Endothelial cell of umbilical vein (primary cell): Measurements from ENCODE around the gene ZNF526. TPM values are rescaled to one million over a fixed set of nuclear protein-coding genes. Genes with fewer than 3 reads are reported as not detected.

Experiments
- BruUV-seq: library from RNA; stranded (reverse); fragments of 400-500 nt; replicated peaks from 2 replicates; lab custom pipeline; 2021; lab: Mats Ljungman, UMichigan
- CTCF ChIA-PET: fragments of 300-600, 350-600 bp; sonication (Branson Sonifier 250); formaldehyde crosslinking; loops from one replicate; lab custom pipeline; 2021; ENCODE audit warnings: antibody characterized with exemption, inconsistent platforms; lab: Charles Lee
- POLR2A ChIA-PET: fragments of 300-600, 350-600 bp; sonication (Branson Sonifier 250); formaldehyde crosslinking; loops from one replicate; lab custom pipeline; 2021; ENCODE audit warnings: antibody characterized with exemption, inconsistent platforms; lab: Charles Lee
- DNase-seq: peaks from one replicate; pipeline ENCODE4 v3.0.0-alpha.2; 2011; ENCODE audit warnings: low read depth, low spot score
- FAIRE-seq: peaks from 2 replicates; lab custom pipeline; 2011; peaks lifted over from hg19 to GRCh38; lab: Jason Lieb, UNC
- H2AFZ ChIP-seq: 2 replicates; pipeline ENCODE4 v1.6.0; 2012; ENCODE audit warnings: low read depth, low read length, control low read depth, inconsistent platforms
- H3K27ac ChIP-seq: 2 replicates; pipeline ENCODE4 v1.5.1; 2011; ENCODE audit warnings: low read depth, mild to moderate bottlenecking, control low read depth, low read length, moderate library complexity; ENCODE audit not compliant: insufficient read depth
- H3K27me3 ChIP-seq, 2 experiments: 2 replicates each; pipeline versions ENCODE4 v1.6.0 to v1.6.1; 2011; ENCODE audit warnings: low read length in 2 of 2, mixed read lengths in 1 of 2; ENCODE audit not compliant: control insufficient read depth in 2 of 2, insufficient read depth in 2 of 2
- H3K36me3 ChIP-seq, 2 experiments: 2 replicates in 1 of 2; 3 replicates in 1 of 2; pipeline ENCODE4 v1.5.1; 2011; ENCODE audit warnings: low read length in 2 of 2, mild to moderate bottlenecking in 1 of 2, moderate library complexity in 1 of 2; ENCODE audit not compliant: control insufficient read depth in 2 of 2, insufficient read depth in 2 of 2; ENCODE audit errors: extremely low read depth in 1 of 2
- H3K4me1 ChIP-seq: 3 replicates; pipeline ENCODE4 v1.5.1; 2011; ENCODE audit warnings: mild to moderate bottlenecking, low read length; ENCODE audit not compliant: control insufficient read depth, insufficient read depth; ENCODE audit errors: extremely low read depth
- H3K4me2 ChIP-seq: 2 replicates; pipeline ENCODE4 v1.6.1; 2011; ENCODE audit warnings: low read length, control low read depth, mixed read lengths; ENCODE audit not compliant: insufficient read depth
- H3K4me3 ChIP-seq, 3 experiments: fragments of 200-600 bp in 1 of 3; sonication (generic), shearing (Covaris generic) in 1 of 3; replicated peaks in 1 of 3; 2 replicates each; pipeline ENCODE4 v1.5.1; 2011 to 2016; ENCODE audit warnings: control low read depth in 3 of 3, low read length in 3 of 3, mild to moderate bottlenecking in 2 of 3, inconsistent platforms in 1 of 3, low read depth in 1 of 3, moderate library complexity in 1 of 3; ENCODE audit not compliant: insufficient read depth in 1 of 3
- H3K79me2 ChIP-seq: 2 replicates; pipeline ENCODE4 v1.6.0; 2012; ENCODE audit warnings: low read length, inconsistent platforms; ENCODE audit not compliant: control insufficient read depth, insufficient read depth
- H3K9ac ChIP-seq: replicated peaks from 2 replicates; pipeline ENCODE3; 2011; ENCODE audit warnings: low read length, control low read depth; ENCODE audit not compliant: insufficient read depth; ENCODE audit errors: extremely low read depth
- H3K9me1 ChIP-seq: replicated peaks from 3 replicates; pipeline ENCODE4 v1.6.0; 2011; ENCODE audit warnings: mild to moderate bottlenecking, low read length; ENCODE audit not compliant: control insufficient read depth, insufficient read depth; ENCODE audit errors: extremely low read depth
- H3K9me3 ChIP-seq: replicated peaks from 2 replicates; pipeline ENCODE4 v1.5.1; 2012; ENCODE audit warnings: low read length, inconsistent platforms; ENCODE audit not compliant: control insufficient read depth, insufficient read depth
- H4K20me1 ChIP-seq: replicated peaks from 2 replicates; pipeline ENCODE3; 2011; ENCODE audit warnings: mild to moderate bottlenecking, low read length; ENCODE audit not compliant: control insufficient read depth, insufficient read depth; ENCODE audit errors: extremely low read depth
- EZH2 ChIP-seq: IDR thresholded peaks from 2 replicates; pipeline ENCODE4 v1.6.1; 2012; ENCODE audit warnings: borderline replicate concordance, low read depth, mild to moderate bottlenecking, moderate library complexity, low read length, inconsistent platforms; ENCODE audit not compliant: severe bottlenecking
- FOS ChIP-seq: IDR thresholded peaks from 2 replicates; pipeline ENCODE4 v1.6.1; 2011; ENCODE audit warnings: mild to moderate bottlenecking, low read length, moderate library complexity, borderline replicate concordance; ENCODE audit not compliant: insufficient read depth
- GATA2 ChIP-seq: IDR thresholded peaks from 2 replicates; pipeline ENCODE4 v1.7.0; 2011; ENCODE audit warnings: low read depth, mild to moderate bottlenecking, moderate library complexity, mixed read lengths, low read length; ENCODE audit not compliant: insufficient read length, insufficient read depth
- JUN ChIP-seq: IDR thresholded peaks from 2 replicates; pipeline ENCODE4 v1.6.1; 2011; ENCODE audit warnings: borderline replicate concordance, low read depth; ENCODE audit not compliant: insufficient read length, insufficient read depth
- MYC ChIP-seq: IDR thresholded peaks from one replicate; pipeline ENCODE4 v1.6.1; 2011; ENCODE audit warnings: mild to moderate bottlenecking, low read depth, low read length
- POLR2A ChIP-seq: IDR thresholded peaks from 2 replicates; pipeline ENCODE4 v1.6.1; 2012; ENCODE audit warnings: low read depth, mild to moderate bottlenecking, control low read depth, low read length
- POLR2AphosphoS5 ChIP-seq: IDR thresholded peaks from 2 replicates; pipeline ENCODE4 v1.6.1; 2012; ENCODE audit warnings: low read depth, mild to moderate bottlenecking, control low read depth, low read length, moderate library complexity; ENCODE audit not compliant: insufficient read depth
- dilution Hi-C: fragments of 300-500 bp; cut with MboI; formaldehyde crosslinking; loops from one replicate; pipeline ENCODE4 v1.15.0; 2019; ENCODE audit warnings: low sequenced_read_pairs; ENCODE audit not compliant: extremely low pct_ligation_motif_present
- intact Hi-C: fragments of 100-400 bp; cut with micrococcal nuclease; formaldehyde crosslinking; loops from one replicate; pipeline ENCODE4 v1.10.0; 2022
- polyA plus RNA-seq, 4 experiments: library from polyadenylated mRNA; depleted of rRNA in 3 of 4; stranded (reverse) in 3 of 4; unstranded in 1 of 4; fragments of >200 nt; gene quantifications; 2 replicates each; pipeline versions ENCODE4 v1.2.1 to v1.2.3, GENCODE V29; 2011 to 2012; ENCODE audit warnings: missing spikeins in 1 of 4
- total RNA-seq: library from RNA; stranded (reverse); gene quantifications from 2 replicates; pipeline ENCODE4 v1.2.3, GENCODE V29; 2021
- TF ChIP-seq, protein P1 (sequence below): IDR thresholded peaks from 2 replicates; pipeline ENCODE4 v1.6.1; 2011; ENCODE audit not compliant: insufficient read depth, insufficient read length
- TF ChIP-seq, protein P2 (sequence below), 2 donors: IDR thresholded peaks; 1 replicate in 1 of 2; 2 replicates in 1 of 2; pipeline ENCODE4 v1.5.1; 2011; ENCODE audit warnings: low read length in 2 of 2, mild to moderate bottlenecking in 2 of 2, moderate library complexity in 2 of 2, control low read depth in 1 of 2, inconsistent platforms in 1 of 2, low read depth in 1 of 2; ENCODE audit not compliant: insufficient read depth in 1 of 2; ENCODE audit errors: extremely low read depth in 1 of 2

Gene ZNF526
- total and polyA plus RNA-seq, 2 donors (not counting 3 experiments of a cell fraction or from before 2014, with no cell fraction given): 6.5 to 13.3 TPM

DNA sequence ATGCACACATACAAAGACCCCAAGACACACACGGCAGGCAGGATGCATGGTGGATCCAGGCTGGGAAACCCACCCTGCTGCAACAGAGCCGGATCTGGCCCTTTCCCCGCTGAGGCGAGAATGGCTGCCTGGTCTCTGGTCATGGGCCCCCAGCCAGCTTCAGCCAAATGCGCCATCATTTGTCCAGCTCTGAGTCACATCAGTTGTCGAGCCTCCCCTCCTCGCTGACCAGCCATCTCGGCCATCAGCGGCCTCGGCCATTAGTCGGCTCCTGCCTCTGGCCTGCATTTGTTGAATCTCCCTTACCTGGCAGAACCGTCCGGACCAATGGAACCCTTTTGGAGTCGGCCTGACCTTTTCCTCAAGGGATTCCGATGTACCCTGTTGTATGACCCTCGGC is 49.4 kb upstream of the ZNF526 start:
- TF ChIP-seq, protein P1, sequence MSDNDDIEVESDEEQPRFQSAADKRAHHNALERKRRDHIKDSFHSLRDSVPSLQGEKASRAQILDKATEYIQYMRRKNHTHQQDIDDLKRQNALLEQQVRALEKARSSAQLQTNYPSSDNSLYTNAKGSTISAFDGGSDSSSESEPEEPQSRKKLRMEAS: no peak
- no peak for TF ChIP-seq MYC
- TF ChIP-seq JUN: no peak
- no peak for TF ChIP-seq FOS
- no peak for TF ChIP-seq EZH2
- dilution Hi-C loops: no loop called here
- Histone ChIP-seq H3K4me3 (no peak overlapping the region), H3K9me1 (no peaks in the 10 kb centered on the region), H3K9ac (no peak overlapping the region), H3K27ac (no peak overlapping the region), H3K79me2 (no peaks in the 10 kb centered on the region), H2AFZ (no peak overlapping the region), H3K4me2 (no peak overlapping the region), H3K36me3 (no peaks in the 10 kb centered on the region), H4K20me1 (no peaks in the 10 kb centered on the region), H3K27me3 (peaks cover 18 to 20% of the 10 kb centered on the region in 2 experiments), H3K4me1 (peaks cover 1% of the 10 kb centered on the region), H3K9me3 (no peaks in the 10 kb centered on the region)
- ChIA-PET CTCF (interaction anchor here (0.6 kb wide), 1 partner anchor 12 kb away, joined by 3 read pairs; no protein-coding TSS in a partner anchor), POLR2A (no interaction called here)
- no TSS peak for BruUV-seq
- intact Hi-C loops: no loop called here
- DNase-seq (no peak), FAIRE-seq (no peak)

DNA sequence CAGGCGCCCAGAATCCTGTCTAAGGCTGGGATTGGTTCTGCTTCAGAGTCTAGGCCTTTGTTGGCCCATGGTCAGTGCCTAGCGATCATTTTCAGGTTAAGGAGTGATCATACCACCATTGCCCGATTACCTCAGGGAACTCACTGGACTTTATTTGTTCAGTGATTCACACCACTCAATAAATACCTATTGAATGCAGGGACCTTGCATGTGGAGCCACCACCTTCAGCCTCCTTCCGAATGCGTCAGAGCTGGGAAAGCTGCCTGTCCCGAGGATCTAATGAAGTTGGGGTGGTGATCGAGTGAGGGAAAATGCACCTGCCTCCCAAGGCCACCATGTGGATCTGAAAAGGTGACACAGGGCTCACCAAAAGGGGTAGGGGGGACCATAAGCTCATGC is 47.9 kb upstream of the ZNF526 start:
- intact Hi-C loops: no loop called here
- no peak overlapping the region for H2AFZ ChIP-seq
- TF ChIP-seq POLR2AphosphoS5 (no peak), GATA2 (no peak), MYC (no peak), POLR2A (no peak), FOS (no peak), JUN (no peak)
- TF ChIP-seq, protein P2, sequence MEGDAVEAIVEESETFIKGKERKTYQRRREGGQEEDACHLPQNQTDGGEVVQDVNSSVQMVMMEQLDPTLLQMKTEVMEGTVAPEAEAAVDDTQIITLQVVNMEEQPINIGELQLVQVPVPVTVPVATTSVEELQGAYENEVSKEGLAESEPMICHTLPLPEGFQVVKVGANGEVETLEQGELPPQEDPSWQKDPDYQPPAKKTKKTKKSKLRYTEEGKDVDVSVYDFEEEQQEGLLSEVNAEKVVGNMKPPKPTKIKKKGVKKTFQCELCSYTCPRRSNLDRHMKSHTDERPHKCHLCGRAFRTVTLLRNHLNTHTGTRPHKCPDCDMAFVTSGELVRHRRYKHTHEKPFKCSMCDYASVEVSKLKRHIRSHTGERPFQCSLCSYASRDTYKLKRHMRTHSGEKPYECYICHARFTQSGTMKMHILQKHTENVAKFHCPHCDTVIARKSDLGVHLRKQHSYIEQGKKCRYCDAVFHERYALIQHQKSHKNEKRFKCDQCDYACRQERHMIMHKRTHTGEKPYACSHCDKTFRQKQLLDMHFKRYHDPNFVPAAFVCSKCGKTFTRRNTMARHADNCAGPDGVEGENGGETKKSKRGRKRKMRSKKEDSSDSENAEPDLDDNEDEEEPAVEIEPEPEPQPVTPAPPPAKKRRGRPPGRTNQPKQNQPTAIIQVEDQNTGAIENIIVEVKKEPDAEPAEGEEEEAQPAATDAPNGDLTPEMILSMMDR (IDR thresholded peaks at IDR 0.05; ENCODE audit: extremely low read depth in 1 of 2, insufficient read depth in 1 of 2, low read depth in 1 of 2, low read length in 2 of 2): no peak
- TF ChIP-seq, protein P1: no peak
- H3K4me1 ChIP-seq: peaks cover 8% of the 10 kb centered on the region
- no peaks in the 10 kb centered on the region for H3K9me3 ChIP-seq
- no peak overlapping the region for H3K9ac ChIP-seq
- dilution Hi-C loops: no loop called here
- no peaks in the 10 kb centered on the region for H3K36me3 ChIP-seq
- H3K27me3 ChIP-seq: peaks cover 22 to 26% of the 10 kb centered on the region in 2 experiments
- POLR2A ChIA-PET: no interaction called here
- FAIRE-seq (no peak), DNase-seq (no peak)
- CTCF ChIA-PET: no interaction called here
- H3K79me2 ChIP-seq: no peaks in the 10 kb centered on the region
- H3K4me3 ChIP-seq: no peak overlapping the region
- no TSS peak for BruUV-seq
- H3K9me1 ChIP-seq: no peaks in the 10 kb centered on the region
- no peak overlapping the region for H3K4me2 ChIP-seq
- H4K20me1 ChIP-seq: no peaks in the 10 kb centered on the region
- H3K27ac ChIP-seq: no peak overlapping the region
